ENCODE results near the gene IMPDH1. TPM values are rescaled to one million over a fixed set of nuclear protein-coding genes. Genes with fewer than 3 reads are reported as not detected.

The IMPDH1 gene
- polyA plus RNA-seq, 1 donor from 2014 or later, result 49.7 TPM

DNA sequence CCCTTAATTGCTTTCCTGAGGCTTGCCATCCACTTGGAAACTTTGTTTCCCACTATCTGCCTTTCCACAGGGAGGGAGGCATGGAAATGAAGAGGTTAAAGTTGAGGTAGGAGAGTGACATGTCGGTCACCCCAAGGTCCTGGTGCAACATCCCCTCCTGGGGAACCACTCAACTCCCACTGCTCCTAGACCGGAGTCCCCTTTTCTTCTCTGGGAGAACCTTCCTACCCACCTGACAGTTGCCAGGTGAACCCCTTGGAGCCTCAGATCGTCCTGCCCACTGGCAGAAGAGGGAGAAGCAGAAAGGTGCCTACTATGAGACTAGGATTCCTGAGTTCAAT lies 21.7 kb downstream of the IMPDH1 start:
- no peaks in the 10 kb centered on the region for H3K27me3 ChIP-seq (ENCODE audit: insufficient read depth, low read depth, low read length)
- H3K79me2 ChIP-seq (replicated peaks; ENCODE audit: insufficient read depth, low read length), result no peaks in the 10 kb centered on the region
- H3K9me2 ChIP-seq (ENCODE audit: insufficient read depth, low read length), result no peaks in the 10 kb centered on the region
- H3K27ac ChIP-seq (ENCODE audit: low read length), result no peak overlapping the region
- H3K36me3 ChIP-seq (ENCODE audit: insufficient read depth, low read length), result no peaks in the 10 kb centered on the region
- no peaks in the 10 kb centered on the region for H3F3A ChIP-seq (ENCODE audit: insufficient read depth, low read length, poor library complexity, severe bottlenecking)
- H3K4me3 ChIP-seq (ENCODE audit: low read length), result no peak overlapping the region
- H3K4me2 ChIP-seq (ENCODE audit: low read length), result no peak overlapping the region
- no peak overlapping the region for H2AFZ ChIP-seq (ENCODE audit: low read depth, low read length)
- no peaks in the 10 kb centered on the region for H3K9me3 ChIP-seq (ENCODE audit: low read length)
- H4K20me1 ChIP-seq (ENCODE audit: insufficient read depth), result no peaks in the 10 kb centered on the region
- no peak overlapping the region for H3K9ac ChIP-seq (ENCODE audit: low read length)
- TF ChIP-seq, protein P1, sequence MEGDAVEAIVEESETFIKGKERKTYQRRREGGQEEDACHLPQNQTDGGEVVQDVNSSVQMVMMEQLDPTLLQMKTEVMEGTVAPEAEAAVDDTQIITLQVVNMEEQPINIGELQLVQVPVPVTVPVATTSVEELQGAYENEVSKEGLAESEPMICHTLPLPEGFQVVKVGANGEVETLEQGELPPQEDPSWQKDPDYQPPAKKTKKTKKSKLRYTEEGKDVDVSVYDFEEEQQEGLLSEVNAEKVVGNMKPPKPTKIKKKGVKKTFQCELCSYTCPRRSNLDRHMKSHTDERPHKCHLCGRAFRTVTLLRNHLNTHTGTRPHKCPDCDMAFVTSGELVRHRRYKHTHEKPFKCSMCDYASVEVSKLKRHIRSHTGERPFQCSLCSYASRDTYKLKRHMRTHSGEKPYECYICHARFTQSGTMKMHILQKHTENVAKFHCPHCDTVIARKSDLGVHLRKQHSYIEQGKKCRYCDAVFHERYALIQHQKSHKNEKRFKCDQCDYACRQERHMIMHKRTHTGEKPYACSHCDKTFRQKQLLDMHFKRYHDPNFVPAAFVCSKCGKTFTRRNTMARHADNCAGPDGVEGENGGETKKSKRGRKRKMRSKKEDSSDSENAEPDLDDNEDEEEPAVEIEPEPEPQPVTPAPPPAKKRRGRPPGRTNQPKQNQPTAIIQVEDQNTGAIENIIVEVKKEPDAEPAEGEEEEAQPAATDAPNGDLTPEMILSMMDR (IDR thresholded peaks at IDR 0.05; ENCODE audit: poor library complexity, severe bottlenecking), result no peak
- TF ChIP-seq EZH2 (IDR thresholded peaks at IDR 0.05; ENCODE audit: borderline replicate concordance, insufficient read depth, low read length, poor library complexity, severe bottlenecking) (no peak), POLR2AphosphoS5 (IDR thresholded peaks at IDR 0.05) (no peak), SMC3 (conservative IDR thresholded peaks at IDR 0.05; ENCODE audit: poor library complexity) (no peak), TAF1 (IDR thresholded peaks at IDR 0.05; ENCODE audit: low read depth) (no peak), MXI1 (conservative IDR thresholded peaks at IDR 0.05; ENCODE audit: poor library complexity, severe bottlenecking) (no peak), RAD21 (conservative IDR thresholded peaks at IDR 0.05) (no peak), EP300 (conservative IDR thresholded peaks at IDR 0.05; ENCODE audit: poor library complexity, severe bottlenecking) (no peak)
- TF ChIP-seq, protein P2, sequence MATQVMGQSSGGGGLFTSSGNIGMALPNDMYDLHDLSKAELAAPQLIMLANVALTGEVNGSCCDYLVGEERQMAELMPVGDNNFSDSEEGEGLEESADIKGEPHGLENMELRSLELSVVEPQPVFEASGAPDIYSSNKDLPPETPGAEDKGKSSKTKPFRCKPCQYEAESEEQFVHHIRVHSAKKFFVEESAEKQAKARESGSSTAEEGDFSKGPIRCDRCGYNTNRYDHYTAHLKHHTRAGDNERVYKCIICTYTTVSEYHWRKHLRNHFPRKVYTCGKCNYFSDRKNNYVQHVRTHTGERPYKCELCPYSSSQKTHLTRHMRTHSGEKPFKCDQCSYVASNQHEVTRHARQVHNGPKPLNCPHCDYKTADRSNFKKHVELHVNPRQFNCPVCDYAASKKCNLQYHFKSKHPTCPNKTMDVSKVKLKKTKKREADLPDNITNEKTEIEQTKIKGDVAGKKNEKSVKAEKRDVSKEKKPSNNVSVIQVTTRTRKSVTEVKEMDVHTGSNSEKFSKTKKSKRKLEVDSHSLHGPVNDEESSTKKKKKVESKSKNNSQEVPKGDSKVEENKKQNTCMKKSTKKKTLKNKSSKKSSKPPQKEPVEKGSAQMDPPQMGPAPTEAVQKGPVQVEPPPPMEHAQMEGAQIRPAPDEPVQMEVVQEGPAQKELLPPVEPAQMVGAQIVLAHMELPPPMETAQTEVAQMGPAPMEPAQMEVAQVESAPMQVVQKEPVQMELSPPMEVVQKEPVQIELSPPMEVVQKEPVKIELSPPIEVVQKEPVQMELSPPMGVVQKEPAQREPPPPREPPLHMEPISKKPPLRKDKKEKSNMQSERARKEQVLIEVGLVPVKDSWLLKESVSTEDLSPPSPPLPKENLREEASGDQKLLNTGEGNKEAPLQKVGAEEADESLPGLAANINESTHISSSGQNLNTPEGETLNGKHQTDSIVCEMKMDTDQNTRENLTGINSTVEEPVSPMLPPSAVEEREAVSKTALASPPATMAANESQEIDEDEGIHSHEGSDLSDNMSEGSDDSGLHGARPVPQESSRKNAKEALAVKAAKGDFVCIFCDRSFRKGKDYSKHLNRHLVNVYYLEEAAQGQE (IDR thresholded peaks at IDR 0.05; ENCODE audit: borderline replicate concordance), result no peak

DNA sequence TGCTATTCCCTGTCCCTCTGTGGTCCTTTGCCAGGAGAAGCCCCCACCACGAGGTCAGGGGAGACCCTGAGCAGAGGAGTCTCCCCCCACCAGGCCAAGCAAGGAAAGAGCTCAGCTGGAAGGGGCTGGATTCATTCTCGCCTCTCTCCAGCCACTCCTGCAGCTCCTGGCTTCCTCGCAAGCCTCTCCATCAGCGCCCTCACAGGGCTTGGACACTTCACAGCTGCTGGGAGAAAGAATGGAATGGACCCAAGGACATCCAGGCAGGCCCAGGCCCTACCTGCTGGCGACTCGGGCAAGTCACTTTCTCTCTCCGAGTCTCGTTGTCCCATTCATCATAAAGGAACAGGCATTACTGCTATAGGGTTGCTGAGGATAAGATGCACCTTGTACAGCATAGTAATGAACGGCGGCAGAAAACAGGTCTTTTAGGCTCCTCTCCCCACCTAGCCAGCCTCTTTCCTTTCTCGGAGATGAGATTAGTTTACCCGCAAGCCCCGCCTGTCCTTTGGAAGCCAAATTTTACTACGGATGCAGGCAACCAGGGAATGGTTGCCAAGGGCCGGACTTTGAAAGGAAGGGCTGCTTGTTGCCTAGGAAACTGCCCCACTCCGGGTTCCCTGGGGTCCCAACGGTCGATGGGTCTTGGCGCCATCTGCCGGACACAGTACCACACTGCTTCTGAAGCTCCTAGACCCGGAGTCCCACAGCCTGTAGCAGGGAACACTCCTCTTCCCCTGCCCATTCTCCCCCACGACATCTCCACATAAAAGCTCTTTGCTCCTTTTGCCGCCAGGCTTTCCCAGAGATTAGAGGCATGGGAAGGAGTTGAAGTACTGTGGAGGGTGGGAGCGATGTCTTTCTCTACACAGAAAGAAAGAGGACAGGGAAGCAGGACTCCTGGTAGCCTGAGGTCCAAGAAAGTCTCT lies 22.3 kb downstream of the IMPDH1 start:
- Histone ChIP-seq H4K20me1 (ENCODE audit: insufficient read depth) (no peaks in the 10 kb centered on the region), H3K9me3 (ENCODE audit: low read length) (no peaks in the 10 kb centered on the region), H3K4me3 (ENCODE audit: low read length) (peak overlapping the region; percentile 48), H2AFZ (ENCODE audit: low read depth, low read length) (no peak overlapping the region), H3K36me3 (ENCODE audit: insufficient read depth, low read length) (no peaks in the 10 kb centered on the region), H3K4me2 (ENCODE audit: low read length) (no peak overlapping the region), H3K9ac (ENCODE audit: low read length) (peak overlapping the region; percentile 15), H3K27ac (ENCODE audit: low read length) (no peak overlapping the region), H3K27me3 (ENCODE audit: insufficient read depth, low read depth, low read length) (no peaks in the 10 kb centered on the region), H3F3A (ENCODE audit: insufficient read depth, low read length, poor library complexity, severe bottlenecking) (no peaks in the 10 kb centered on the region), H3K9me2 (ENCODE audit: insufficient read depth, low read length) (no peaks in the 10 kb centered on the region), H3K79me2 (replicated peaks; ENCODE audit: insufficient read depth, low read length) (no peaks in the 10 kb centered on the region)
- TF ChIP-seq POLR2AphosphoS5 (IDR thresholded peaks at IDR 0.05), result no peak
- TF ChIP-seq, protein P2 (IDR thresholded peaks at IDR 0.05; ENCODE audit: borderline replicate concordance), result no peak
- TF ChIP-seq TAF1 (IDR thresholded peaks at IDR 0.05; ENCODE audit: low read depth), result no peak
- TF ChIP-seq SMC3 (conservative IDR thresholded peaks at IDR 0.05; ENCODE audit: poor library complexity), result peak; percentile 93
- TF ChIP-seq RAD21 (conservative IDR thresholded peaks at IDR 0.05), result peak; percentile 84
- TF ChIP-seq MXI1 (conservative IDR thresholded peaks at IDR 0.05; ENCODE audit: poor library complexity, severe bottlenecking), result peak; percentile 52
- TF ChIP-seq, protein P1 (IDR thresholded peaks at IDR 0.05; ENCODE audit: poor library complexity, severe bottlenecking), result peak; percentile 95
- peak; percentile 39 for TF ChIP-seq EP300 (conservative IDR thresholded peaks at IDR 0.05; ENCODE audit: poor library complexity, severe bottlenecking)
- no peak for TF ChIP-seq EZH2 (IDR thresholded peaks at IDR 0.05; ENCODE audit: borderline replicate concordance, insufficient read depth, low read length, poor library complexity, severe bottlenecking)
